Body of pancreas (tissue), 4 donors: ENCODE data around the gene CAPN10.

ENCODE experiments used
- POLR2A ChIP-seq, 3 donors: fragments of 450-650 bp; IDR thresholded peaks; one replicate each; pipeline ENCODE4 v1.6.1; 2016; ENCODE audit warnings: antibody characterized with exemption in 3 of 3, mild to moderate bottlenecking in 2 of 3
- TF ChIP-seq, protein P1 (sequence below), 7 experiments: fragments of 450-650 bp in 4 of 7; fragments of 200-600 bp in 3 of 7; sonication (generic) in 3 of 7; IDR thresholded peaks; one replicate each; pipeline ENCODE4 v1.5.1; 2016 to 2019; ENCODE audit warnings: antibody characterized with exemption in 7 of 7

DNA sequence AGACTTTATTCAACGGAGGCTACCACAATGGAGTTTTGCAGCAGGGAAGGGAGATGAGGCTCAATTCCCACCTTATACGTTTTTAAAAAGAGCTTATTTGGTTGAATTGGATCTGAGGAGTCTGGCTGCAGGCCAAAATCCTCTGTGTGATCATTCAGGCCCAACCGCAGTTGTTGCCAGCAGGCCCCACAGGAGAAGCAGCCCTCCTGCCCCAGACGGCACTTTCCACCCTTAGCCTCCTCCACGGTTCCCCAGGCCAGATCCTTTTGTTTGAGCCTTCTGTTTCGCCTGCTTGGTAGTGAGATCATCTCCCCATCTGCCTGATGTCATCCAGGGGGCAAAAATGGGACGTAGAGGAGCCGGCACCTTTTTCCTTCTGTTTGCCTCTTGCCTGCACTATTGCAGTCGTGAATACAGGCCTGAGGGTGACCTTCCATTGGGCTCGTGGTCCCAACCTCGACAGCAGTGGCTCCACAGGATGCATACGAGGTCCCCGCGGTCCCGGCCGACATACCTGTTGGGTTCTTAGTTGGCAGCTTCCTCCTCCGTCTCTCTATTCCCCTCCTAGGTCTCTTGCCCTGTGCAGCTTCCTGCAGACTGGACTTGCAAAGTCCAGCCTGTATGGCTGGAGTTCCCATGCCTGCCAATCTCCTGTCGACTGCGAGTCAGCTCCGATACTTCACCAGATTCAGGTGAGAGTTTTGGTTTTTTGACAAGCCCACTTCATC lies 29.4 kb downstream of the CAPN10 start:
- TF ChIP-seq, protein P1, sequence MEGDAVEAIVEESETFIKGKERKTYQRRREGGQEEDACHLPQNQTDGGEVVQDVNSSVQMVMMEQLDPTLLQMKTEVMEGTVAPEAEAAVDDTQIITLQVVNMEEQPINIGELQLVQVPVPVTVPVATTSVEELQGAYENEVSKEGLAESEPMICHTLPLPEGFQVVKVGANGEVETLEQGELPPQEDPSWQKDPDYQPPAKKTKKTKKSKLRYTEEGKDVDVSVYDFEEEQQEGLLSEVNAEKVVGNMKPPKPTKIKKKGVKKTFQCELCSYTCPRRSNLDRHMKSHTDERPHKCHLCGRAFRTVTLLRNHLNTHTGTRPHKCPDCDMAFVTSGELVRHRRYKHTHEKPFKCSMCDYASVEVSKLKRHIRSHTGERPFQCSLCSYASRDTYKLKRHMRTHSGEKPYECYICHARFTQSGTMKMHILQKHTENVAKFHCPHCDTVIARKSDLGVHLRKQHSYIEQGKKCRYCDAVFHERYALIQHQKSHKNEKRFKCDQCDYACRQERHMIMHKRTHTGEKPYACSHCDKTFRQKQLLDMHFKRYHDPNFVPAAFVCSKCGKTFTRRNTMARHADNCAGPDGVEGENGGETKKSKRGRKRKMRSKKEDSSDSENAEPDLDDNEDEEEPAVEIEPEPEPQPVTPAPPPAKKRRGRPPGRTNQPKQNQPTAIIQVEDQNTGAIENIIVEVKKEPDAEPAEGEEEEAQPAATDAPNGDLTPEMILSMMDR (IDR thresholded peaks at IDR 0.05), result no peak
- no peak for TF ChIP-seq POLR2A (IDR thresholded peaks at IDR 0.05)
